GM20000 (cell line): ENCODE measurements around the gene SMYD5.

Source experiments
- DNase-seq: peaks from one replicate; pipeline ENCODE4 v3.0.0; 2012; ENCODE audit warnings: low spot score
- CTCF ChIP-seq: IDR thresholded peaks from 2 replicates; pipeline ENCODE4 v1.5.1; 2012; ENCODE audit warnings: mild to moderate bottlenecking, control low read depth; ENCODE audit errors: extremely low read depth, missing control alignments

The SMYD5 gene

GRCh38 chr2:73264783-73265182, 50.7 kb downstream of the SMYD5 start:
- DNase-seq = no peak

GRCh38 chr2:73265298-73266060, 51.4 kb downstream of the SMYD5 start:
- DNase-seq = no peak

More at GRCh38 chr2:73264783-73265182, 50.7 kb downstream of the SMYD5 start:
- no peak for TF ChIP-seq CTCF

GRCh38 chr2:73266061-73266901, 52.2 kb downstream of the SMYD5 start:
- TF ChIP-seq CTCF = no peak
- DNase-seq = no peak

More at GRCh38 chr2:73265298-73266060, 51.4 kb downstream of the SMYD5 start:
- no peak for TF ChIP-seq CTCF

- TF ChIP-seq CTCF = no peak
These were observed 53.0 kb downstream of the SMYD5 start for GRCh38 chr2:73267008-73267407.

GRCh38 chr2:73268366-73268829, 54.4 kb downstream of the SMYD5 start:
- DNase-seq = peak; percentile 49
- no peak for TF ChIP-seq CTCF

More at GRCh38 chr2:73267008-73267407, 53.0 kb downstream of the SMYD5 start:
- no peak for DNase-seq

- no peak for TF ChIP-seq CTCF
- peak; percentile 98 for DNase-seq
These were observed 55.0 kb downstream of the SMYD5 start for GRCh38 chr2:73268830-73269685.
